GF-D8 (cell line): ENCODE results near the gene EXOC6B.

ENCODE experiments used
- DNase-seq: peaks from one replicate; lab custom pipeline; 2025; lab: John Stamatoyannopoulos, UW

The EXOC6B gene

DNA sequence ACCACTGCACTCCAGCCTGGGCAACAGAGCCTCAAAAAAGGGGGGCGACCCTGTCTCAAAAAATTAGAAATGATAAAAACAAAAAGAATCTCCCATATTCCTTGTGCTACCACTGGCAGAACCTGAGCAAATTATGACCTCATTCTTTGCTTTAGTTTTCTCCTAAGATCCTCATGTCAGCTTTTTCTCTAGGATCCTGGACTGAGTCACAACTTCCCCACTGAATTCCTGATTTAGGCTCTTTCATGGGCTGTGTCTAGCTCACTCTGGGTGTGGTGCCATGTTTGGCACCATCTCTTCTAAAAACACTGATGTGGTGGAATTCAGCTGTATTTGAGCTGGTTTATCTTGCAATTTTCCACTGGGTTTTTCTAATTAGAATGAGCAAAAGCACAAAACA, 37.1 kb downstream of the EXOC6B start:
- DNase-seq, result no peak

GRCh38 chr2:72785517-72785916, 40.3 kb downstream of the EXOC6B start:
- no peak for DNase-seq

- DNase-seq, result no peak
Measured at GRCh38 chr2:72782520-72782919, 43.3 kb downstream of the EXOC6B start.

GRCh38 chr2:72781480-72781879, 44.4 kb downstream of the EXOC6B start:
- DNase-seq, result no peak

DNA sequence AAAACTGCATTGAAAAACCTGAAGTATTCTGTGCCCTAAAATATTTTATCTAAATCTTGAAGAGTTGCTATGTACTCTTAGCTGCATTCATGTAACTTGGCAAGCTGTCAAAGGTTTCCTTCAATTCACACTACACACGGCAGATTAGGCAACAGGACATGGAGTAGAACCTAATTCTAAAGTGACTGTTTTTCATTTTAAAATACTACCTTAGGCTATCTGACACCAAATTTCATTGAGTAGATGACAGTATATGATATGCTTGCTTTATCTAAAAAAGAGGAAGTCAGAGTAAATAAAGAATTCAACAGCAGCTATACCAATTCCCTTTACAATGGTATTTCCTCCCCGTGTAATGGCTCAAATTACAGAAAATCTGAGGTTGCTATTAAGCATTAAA, 45.4 kb downstream of the EXOC6B start:
- no peak for DNase-seq

GRCh38 chr2:72779495-72779894, 46.3 kb downstream of the EXOC6B start:
- no peak for DNase-seq

GRCh38 chr2:72778410-72778809, 47.4 kb downstream of the EXOC6B start:
- DNase-seq, result no peak

- DNase-seq, result peak; percentile 44
Measured at GRCh38 chr2:72770879-72771461, 54.9 kb downstream of the EXOC6B start.

- DNase-seq, result no peak
Measured at GRCh38 chr2:72765997-72766609, 59.7 kb downstream of the EXOC6B start.

GRCh38 chr2:72762276-72762675, 63.6 kb downstream of the EXOC6B start:
- DNase-seq, result no peak

GRCh38 chr2:72759755-72760154, 66.1 kb downstream of the EXOC6B start:
- DNase-seq, result no peak

DNA sequence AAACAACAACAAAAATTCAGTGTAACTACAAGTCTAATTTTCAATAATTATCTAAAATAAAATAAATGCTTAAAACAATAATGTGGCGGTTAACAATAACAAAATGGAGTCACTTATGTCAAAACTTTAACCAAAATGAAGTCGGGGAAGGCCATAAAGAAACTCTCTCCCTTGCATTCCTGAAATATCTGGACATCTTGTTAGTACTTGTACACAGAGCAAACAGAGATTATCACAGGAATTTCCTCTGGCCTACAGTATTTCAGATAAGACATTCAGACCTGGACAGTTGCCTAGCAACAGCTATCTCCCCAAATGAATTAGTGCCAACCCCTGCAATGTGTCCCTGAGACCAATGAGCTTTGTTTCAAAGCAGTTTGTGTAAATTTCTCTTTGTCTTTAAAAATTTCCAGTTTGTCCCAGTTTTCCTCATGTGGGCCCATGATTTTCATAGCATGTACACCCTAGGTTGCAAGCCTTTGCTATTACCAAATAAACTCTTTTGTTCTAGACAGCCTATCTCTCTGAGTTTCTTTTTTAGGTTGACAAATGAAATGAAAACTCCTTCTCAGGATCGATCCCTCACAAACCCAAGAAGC, 68.6 kb downstream of the EXOC6B start:
- no peak for DNase-seq

- no peak for DNase-seq
Measured at GRCh38 chr2:72755647-72756423, 70.0 kb downstream of the EXOC6B start.

- DNase-seq, result no peak
Measured at GRCh38 chr2:72754628-72755320, 71.1 kb downstream of the EXOC6B start.

DNA sequence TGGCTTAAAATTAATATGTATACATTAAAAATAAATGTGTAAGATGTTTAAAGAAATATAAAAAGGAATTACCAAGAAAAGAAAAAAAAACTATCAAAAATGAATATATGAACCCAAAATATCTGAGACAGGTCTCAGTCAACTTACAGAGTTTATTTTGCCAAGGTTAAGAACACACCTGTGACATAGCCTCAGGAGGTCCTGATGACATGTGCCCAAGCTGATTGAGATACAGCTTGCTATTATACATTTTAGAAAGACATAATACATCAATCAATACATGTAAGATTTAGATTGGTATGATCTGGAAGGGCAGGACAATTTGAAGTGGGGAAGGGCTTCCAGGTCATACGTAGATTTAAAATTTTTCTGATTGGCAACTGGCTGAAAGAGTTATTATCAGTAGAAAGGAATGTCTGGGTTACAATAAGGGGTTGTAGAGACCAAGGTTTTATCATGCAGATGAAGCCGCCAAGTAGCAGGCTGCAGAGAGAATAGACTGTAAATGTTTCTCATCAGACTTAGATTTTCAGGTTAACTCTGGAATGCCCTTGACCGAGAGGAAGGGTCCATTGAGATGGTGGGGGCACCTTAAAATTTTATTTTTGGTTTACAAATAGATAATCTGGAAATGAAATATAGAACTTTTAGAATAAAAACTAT, 74.7 kb downstream of the EXOC6B start:
- no peak for DNase-seq

DNA sequence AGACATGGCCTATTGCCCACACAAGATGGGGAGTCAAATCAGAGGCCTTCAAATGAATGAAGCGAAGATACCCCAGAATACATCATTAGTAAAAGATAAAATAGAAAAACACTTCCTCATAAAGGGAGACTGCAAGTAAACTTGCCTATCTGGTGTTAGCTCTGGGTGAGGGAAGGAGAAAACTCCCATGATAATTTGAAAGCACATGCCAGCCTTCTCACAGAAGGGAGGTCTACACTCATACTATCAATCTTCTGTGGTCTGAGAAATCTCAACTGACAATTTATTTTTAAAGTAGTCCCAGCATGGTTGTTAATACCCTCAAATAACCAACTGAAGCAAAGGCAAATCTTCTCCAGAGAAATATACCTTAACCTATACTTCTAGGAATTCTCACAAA, 75.4 kb downstream of the EXOC6B start:
- no peak for DNase-seq

GRCh38 chr2:72747344-72747743, 78.5 kb downstream of the EXOC6B start:
- DNase-seq, result no peak

- DNase-seq, result no peak
Measured at GRCh38 chr2:72745679-72746368, 80.0 kb downstream of the EXOC6B start.

DNA sequence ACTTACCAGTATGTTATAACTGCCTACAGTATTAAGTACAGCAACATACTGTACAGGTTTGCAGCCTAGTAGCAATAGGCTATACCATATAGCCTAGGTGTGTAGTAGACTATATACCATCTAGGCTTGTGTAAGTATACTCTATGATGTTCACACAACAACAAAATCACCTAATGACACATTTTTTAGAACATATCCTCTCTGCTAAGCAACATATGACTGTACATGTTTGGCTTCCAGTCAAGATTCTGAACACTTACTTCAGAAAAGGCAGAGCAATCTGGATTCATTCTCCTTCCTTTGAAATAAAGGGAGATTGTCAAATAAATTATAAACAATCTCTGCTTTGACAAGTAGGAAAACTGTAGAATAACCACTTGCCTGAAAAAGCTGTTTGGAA, 81.8 kb downstream of the EXOC6B start:
- no peak for DNase-seq

GRCh38 chr2:72743481-72743880, 82.4 kb downstream of the EXOC6B start:
- no peak for DNase-seq

GRCh38 chr2:72738096-72738495, 87.7 kb downstream of the EXOC6B start:
- no peak for DNase-seq
